DLD1 (cell line): Measurements from ENCODE around the gene CATSPERZ.

Experiments
- in situ Hi-C: cut with HindIII; loops from 2 replicates; pipeline ENCODE4 v1.10.0; 2017; ENCODE audit warnings: low sequenced_read_pairs

Gene CATSPERZ

GRCh38 chr11:64284962-64285884, 14.9 kb upstream of the CATSPERZ start, which contains the start of gene GPR137:
TSS of gene GPR137 (plus strand) at chr11:64285848. CDS start at chr11:64286525, 677 bp downstream.
- in situ Hi-C loops, result no loop called here

GRCh38 chr11:64285885-64286800, 14.0 kb upstream of the CATSPERZ start:
- in situ Hi-C loops, result no loop called here

GRCh38 chr11:64286801-64287159, 13.4 kb upstream of the CATSPERZ start:
- in situ Hi-C loops, result no loop called here

GRCh38 chr11:64287676-64288352, 12.3 kb upstream of the CATSPERZ start:
- in situ Hi-C loops, result no loop called here

GRCh38 chr11:64288353-64288750, 11.8 kb upstream of the CATSPERZ start:
- in situ Hi-C loops, result no loop called here

GRCh38 chr11:64289002-64289564, 11.1 kb upstream of the CATSPERZ start:
- in situ Hi-C loops, result no loop called here

- in situ Hi-C loops, result no loop called here
Measured at GRCh38 chr11:64290352-64291261, 9.6 kb upstream of the CATSPERZ start.

- in situ Hi-C loops, result no loop called here
Measured at GRCh38 chr11:64291262-64291751, 8.9 kb upstream of the CATSPERZ start, which contains the start of gene KCNK4. TSS of gene KCNK4 (plus strand) at chr11:64291302. CDS start at chr11:64293019, 1,717 bp downstream.

- in situ Hi-C loops, result no loop called here
Measured at GRCh38 chr11:64291752-64292459, 8.3 kb upstream of the CATSPERZ start.

GRCh38 chr11:64292460-64293254, 7.5 kb upstream of the CATSPERZ start:
- in situ Hi-C loops, result no loop called here

- in situ Hi-C loops, result no loop called here
Measured at GRCh38 chr11:64294774-64295173, 5.4 kb upstream of the CATSPERZ start.

GRCh38 chr11:64295760-64296159, 4.4 kb upstream of the CATSPERZ start:
- in situ Hi-C loops, result no loop called here

GRCh38 chr11:64296236-64296635, 3.9 kb upstream of the CATSPERZ start:
- in situ Hi-C loops, result no loop called here

- in situ Hi-C loops, result no loop called here
Measured at GRCh38 chr11:64296830-64297698, 3.1 kb upstream of the CATSPERZ start.

GRCh38 chr11:64297699-64298358, 2.3 kb upstream of the CATSPERZ start:
- in situ Hi-C loops, result no loop called here
